GM12891 (cell line): ENCODE data around the gene TEKT4.
"Not testable (repeated sequence)": the region's sequence is repeated elsewhere in the genome, so short reads cannot be mapped to it uniquely, and the experiment has no call there.

ENCODE experiments used
- POLR2A ChIP-seq: IDR thresholded peaks from 2 replicates; pipeline ENCODE4 v1.6.1; 2011; ENCODE audit warnings: low read depth, low read length, control low read depth
- POLR2AphosphoS5 ChIP-seq: IDR thresholded peaks from 2 replicates; pipeline ENCODE4 v1.6.1; 2011; ENCODE audit warnings: low read depth, low read length, control low read depth
- SPI1 ChIP-seq: IDR thresholded peaks from 2 replicates; pipeline ENCODE4 v1.6.1; 2011; ENCODE audit warnings: low read depth, low read length, control low read depth
- TAF1 ChIP-seq: IDR thresholded peaks from 2 replicates; pipeline ENCODE4 v1.6.1; 2011; ENCODE audit warnings: low read depth, low read length, control low read depth

DNA sequence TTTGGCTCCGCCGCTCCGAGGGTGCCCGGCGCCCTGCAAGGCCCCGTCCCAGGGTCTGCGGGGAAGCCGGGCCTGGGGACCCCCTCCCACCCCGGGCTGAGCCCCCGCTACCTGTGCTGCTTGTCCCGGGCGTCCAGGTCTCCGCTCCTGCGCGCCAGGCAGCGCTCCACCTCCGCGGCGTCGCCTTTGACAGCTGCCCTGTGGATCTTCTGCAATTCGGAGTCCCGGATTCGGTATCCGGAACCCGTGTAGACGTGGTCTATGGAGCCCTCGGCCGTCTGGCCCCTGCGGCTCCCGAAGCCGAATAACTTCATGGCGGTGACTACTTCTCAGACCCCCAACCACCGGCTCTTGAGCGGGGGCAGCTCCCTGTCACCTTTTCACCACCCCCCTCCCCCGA lies 14.4 kb upstream of the TEKT4 start:
- TF ChIP-seq POLR2A, TAF1, SPI1, POLR2AphosphoS5: not testable (repeated sequence)
